ENCODE measurements around the gene SLC44A2. TPM values are rescaled to one million over a fixed set of nuclear protein-coding genes. Genes with fewer than 3 reads are reported as not detected.
A peak's percentile ranks its signal among the peaks of the same experiment; 100 is the strongest.
"Not testable (repeated sequence)": the region's sequence is repeated elsewhere in the genome, so short reads cannot be mapped to it uniquely, and the experiment has no call there.

The SLC44A2 gene
- total RNA-seq, 4 donors from 2014 or later, result 59.7 to 82.8 (median 69.8) TPM

DNA sequence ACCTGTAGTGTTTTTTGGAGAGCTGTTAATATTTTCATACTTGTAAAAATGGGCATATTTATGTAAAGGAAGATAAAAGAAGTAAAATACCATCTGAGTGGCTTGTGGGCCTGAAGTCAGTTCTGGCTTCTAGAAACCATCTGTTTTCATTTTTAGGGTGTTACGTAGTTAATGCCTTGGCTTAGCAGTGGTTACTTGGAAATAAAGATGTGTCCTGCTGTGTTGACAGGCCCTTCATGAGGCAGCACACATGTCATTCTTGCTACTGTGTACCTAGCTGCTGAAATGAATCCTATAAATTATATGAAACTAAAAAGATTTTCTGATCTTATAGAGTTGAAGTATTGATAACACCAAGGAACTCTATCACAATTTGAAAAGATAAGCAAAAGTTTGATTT, 44.8 kb downstream of the SLC44A2 start:
- H3K36me3 ChIP-seq, result peaks cover 0 to 71% (median 8%) of the 10 kb centered on the region in 3 donors
- H3K4me3 ChIP-seq, result no peak overlapping the region
- intact Hi-C loops (cut with DNase I), result no loop called here
- H3K27me3 ChIP-seq, result no peaks in the 10 kb centered on the region
- H3K9me3 ChIP-seq, result no peaks in the 10 kb centered on the region
- peaks cover 7 to 70% (median 16%) of the 10 kb centered on the region in 3 donors for H3K4me1 ChIP-seq
- no peak for DNase-seq
- peak overlapping the region in 1 of 4 donors; percentile 11 for H3K27ac ChIP-seq
- no peak for TF ChIP-seq POLR2A (IDR thresholded peaks at IDR 0.05)
- TF ChIP-seq, protein P1, sequence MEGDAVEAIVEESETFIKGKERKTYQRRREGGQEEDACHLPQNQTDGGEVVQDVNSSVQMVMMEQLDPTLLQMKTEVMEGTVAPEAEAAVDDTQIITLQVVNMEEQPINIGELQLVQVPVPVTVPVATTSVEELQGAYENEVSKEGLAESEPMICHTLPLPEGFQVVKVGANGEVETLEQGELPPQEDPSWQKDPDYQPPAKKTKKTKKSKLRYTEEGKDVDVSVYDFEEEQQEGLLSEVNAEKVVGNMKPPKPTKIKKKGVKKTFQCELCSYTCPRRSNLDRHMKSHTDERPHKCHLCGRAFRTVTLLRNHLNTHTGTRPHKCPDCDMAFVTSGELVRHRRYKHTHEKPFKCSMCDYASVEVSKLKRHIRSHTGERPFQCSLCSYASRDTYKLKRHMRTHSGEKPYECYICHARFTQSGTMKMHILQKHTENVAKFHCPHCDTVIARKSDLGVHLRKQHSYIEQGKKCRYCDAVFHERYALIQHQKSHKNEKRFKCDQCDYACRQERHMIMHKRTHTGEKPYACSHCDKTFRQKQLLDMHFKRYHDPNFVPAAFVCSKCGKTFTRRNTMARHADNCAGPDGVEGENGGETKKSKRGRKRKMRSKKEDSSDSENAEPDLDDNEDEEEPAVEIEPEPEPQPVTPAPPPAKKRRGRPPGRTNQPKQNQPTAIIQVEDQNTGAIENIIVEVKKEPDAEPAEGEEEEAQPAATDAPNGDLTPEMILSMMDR (IDR thresholded peaks at IDR 0.05), result no peak
- WGBS, 2 donors, result 63 to 68% methylated on average over 1 of the region's 1 CpG

DNA sequence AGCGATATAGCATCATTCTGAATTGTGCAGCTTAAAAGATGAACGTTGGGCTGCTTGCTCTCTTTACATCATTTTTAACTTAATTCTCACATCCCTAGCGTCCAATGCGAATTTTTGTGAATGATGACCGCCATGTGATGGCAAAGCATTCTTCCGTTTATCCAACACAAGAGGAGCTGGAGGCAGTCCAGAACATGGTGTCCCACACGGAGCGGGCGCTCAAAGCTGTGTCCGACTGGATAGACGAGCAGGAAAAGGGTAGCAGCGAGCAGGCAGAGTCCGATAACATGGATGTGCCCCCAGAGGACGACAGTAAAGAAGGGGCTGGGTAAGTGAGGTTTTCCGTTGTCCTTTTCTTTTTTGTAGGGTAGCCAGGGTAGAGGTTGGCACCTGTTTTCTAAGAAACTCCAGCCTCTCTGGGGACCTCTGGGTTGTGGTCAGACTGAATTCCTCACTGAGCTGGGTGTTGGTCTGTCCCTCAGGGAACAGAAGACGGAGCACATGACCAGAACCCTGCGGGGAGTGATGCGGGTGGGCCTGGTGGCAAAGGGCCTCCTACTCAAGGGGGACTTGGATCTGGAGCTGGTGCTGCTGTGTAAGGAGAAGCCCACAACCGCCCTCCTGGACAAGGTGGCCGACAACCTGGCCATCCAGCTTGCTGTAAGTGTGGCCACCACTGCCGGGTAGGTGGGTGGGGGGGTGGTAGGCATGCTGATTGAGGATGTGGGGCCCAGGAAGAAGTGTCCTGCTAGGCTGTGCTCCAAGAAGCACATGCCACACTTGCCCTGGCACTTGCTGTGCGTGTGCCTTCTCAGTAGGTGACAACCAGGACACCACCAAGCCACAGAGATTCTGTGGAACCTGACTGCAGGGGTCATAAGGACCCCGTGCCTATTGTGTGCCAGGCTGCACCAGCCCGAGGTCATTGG, 45.8 kb downstream of the SLC44A2 start:
- intact Hi-C loops (cut with DNase I), result no loop called here
- Histone ChIP-seq H3K9me3 (no peaks in the 10 kb centered on the region), H3K4me1 (peaks cover 7 to 65% (median 16%) of the 10 kb centered on the region in 3 donors), H3K27me3 (no peaks in the 10 kb centered on the region), H3K4me3 (no peak overlapping the region), H3K27ac (no peak overlapping the region), H3K36me3 (peaks cover 0 to 79% (median 15%) of the 10 kb centered on the region in 3 donors)
- DNase-seq, result no peak
- TF ChIP-seq, protein P1 (IDR thresholded peaks at IDR 0.05), result no peak
- no peak for TF ChIP-seq POLR2A (IDR thresholded peaks at IDR 0.05)
- 72 to 76% methylated on average over 17 to 22 of the region's 24 CpGs for WGBS, 2 donors

DNA sequence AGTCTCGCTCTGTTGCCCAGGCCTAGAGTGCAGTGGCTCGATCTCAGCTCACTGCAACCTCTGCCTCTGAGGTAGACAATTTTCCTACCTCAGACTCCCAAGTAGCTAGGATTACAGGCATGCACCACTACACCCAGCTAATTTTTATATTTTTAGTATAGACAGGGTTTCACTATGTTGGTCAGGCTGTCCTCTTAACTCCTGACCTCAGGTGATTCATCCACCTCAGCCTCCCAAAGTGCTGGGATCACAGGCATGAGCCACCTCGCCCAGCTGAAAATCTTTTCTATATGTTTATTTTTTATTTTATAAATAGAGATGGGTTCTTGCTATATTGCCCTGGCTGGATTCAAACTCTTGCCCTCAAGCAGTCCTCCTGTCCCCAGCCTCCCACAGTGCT, 46.6 kb downstream of the SLC44A2 start:
- H3K27ac ChIP-seq; DNase-seq; H3K9me3 ChIP-seq; intact Hi-C loops (cut with DNase I); H3K4me3 ChIP-seq; H3K27me3 ChIP-seq: not testable (repeated sequence)
- WGBS, 2 donors, result 82 to 92% methylated on average over 3 of the region's 3 CpGs
- Histone ChIP-seq H3K36me3 (peaks cover 2 to 79% (median 15%) of the 10 kb centered on the region in 3 donors), H3K4me1 (peaks cover 7 to 57% (median 16%) of the 10 kb centered on the region in 3 donors)

DNA sequence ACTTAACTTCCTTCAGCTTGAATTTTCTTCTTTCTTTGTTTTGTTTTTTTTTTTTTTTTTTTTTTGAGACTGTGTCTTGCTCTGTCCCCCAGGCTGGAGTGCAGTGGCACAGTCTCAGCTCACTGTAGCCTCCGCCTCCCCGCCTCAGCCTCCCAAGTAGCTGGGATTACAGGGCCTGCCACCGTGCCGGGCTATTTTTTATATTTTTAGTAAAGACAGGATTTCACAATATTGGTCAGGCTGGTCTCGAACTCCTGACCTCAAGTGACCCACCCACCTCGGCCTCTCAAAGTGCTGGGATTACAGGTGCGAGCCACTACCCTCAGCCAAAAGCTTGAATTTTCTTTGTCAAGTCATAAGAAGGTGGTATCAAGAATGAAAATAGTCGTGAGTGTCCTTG, 49.9 kb downstream of the SLC44A2 start:
- intact Hi-C loops (cut with DNase I); H3K27me3 ChIP-seq; H3K4me3 ChIP-seq; H3K9me3 ChIP-seq; DNase-seq; H3K27ac ChIP-seq: not testable (repeated sequence)
- 83 to 85% methylated on average over 7 to 8 of the region's 8 CpGs for WGBS, 2 donors
- peaks cover 0 to 25% (median 3%) of the 10 kb centered on the region in 3 donors for H3K4me1 ChIP-seq
- peaks cover 32 to 96% (median 47%) of the 10 kb centered on the region in 3 donors for H3K36me3 ChIP-seq

DNA sequence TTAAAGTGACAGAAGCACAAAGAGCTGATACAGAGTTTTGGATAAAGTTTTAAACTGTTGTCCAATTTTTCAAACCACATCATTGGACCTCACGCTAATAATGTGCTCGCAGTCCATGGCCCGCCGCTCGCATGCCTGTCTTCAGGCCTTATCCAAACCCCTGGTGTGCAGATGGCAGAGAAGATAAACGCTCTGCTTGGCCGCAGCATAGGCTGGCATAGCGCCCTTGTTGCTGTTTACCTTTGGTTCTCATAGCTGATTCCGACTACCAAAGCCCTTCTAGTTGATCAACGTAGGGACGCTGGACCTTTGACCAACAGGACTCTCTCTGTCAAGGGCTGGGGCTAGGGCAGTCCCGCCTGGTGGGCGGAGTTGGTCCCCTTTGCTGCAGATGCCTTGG, 52.4 kb downstream of the SLC44A2 start:
- H3K9me3 ChIP-seq, result no peaks in the 10 kb centered on the region
- TF ChIP-seq, protein P1 (IDR thresholded peaks at IDR 0.05), result no peak
- TF ChIP-seq POLR2A (IDR thresholded peaks at IDR 0.05), result no peak
- DNase-seq, result no peak
- H3K36me3 ChIP-seq, result peaks cover 57 to 99% (median 64%) of the 10 kb centered on the region in 3 donors
- H3K27ac ChIP-seq, result no peak overlapping the region
- intact Hi-C loops (cut with DNase I), result no loop called here
- 88 to 91% methylated on average over 10 to 13 of the region's 13 CpGs for WGBS, 2 donors
- H3K4me1 ChIP-seq, result peaks cover 0 to 21% (median 3%) of the 10 kb centered on the region in 3 donors
- H3K27me3 ChIP-seq, result no peaks in the 10 kb centered on the region
- H3K4me3 ChIP-seq, result no peak overlapping the region

DNA sequence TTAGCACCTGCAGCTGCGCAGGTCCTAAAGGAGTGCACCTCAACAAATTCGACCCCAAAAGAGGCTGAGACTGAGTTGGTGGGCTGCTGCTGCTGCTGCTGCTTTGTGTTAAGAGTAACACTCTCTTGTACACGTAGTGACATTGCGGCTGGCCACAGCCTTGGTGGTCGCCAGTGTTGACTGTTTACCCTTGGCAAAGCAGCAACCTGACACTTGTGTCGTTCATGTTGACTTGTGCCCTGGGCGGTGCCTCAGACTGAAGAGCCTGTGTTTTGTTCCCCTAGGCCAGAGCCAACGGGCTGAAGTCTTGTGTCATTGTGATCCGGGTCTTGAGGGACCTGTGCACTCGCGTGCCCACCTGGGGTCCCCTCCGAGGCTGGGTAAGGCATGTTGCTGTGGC, 53.5 kb downstream of the SLC44A2 start:
- intact Hi-C loops (cut with DNase I), result no loop called here
- Histone ChIP-seq H3K9me3 (no peaks in the 10 kb centered on the region), H3K36me3 (peaks cover 67 to 99% (median 75%) of the 10 kb centered on the region in 3 donors), H3K4me3 (no peak overlapping the region), H3K27ac (no peak overlapping the region), H3K4me1 (peaks cover 0 to 16% (median 0%) of the 10 kb centered on the region in 3 donors), H3K27me3 (no peaks in the 10 kb centered on the region)
- TF ChIP-seq POLR2A (IDR thresholded peaks at IDR 0.05), result no peak
- TF ChIP-seq, protein P1 (IDR thresholded peaks at IDR 0.05), result no peak
- 94% methylated on average over 6 of the region's 12 CpGs; no CpG with 5 or more reads in 1 of the 2 donors for WGBS, 2 donors
- no peak for DNase-seq
